Trophoblast cell (in vitro differentiated cells and primary cell): ENCODE measurements around the gene FKBP5.
"Not testable (repeated sequence)": the region's sequence is repeated elsewhere in the genome, so short reads cannot be mapped to it uniquely, and the experiment has no call there.

Experiments
- DNase-seq, 2 donors: peaks; one replicate each; pipeline ENCODE4 v3.0.0-alpha.2; 2016
- H2AFZ ChIP-seq: 2 replicates; pipeline ENCODE4 v1.6.1; 2013; ENCODE audit warnings: low read length, moderate library complexity, mild to moderate bottlenecking; ENCODE audit not compliant: insufficient read depth, poor library complexity
- H2AK5ac ChIP-seq: 2 replicates; pipeline ENCODE4 v1.6.1; 2013; ENCODE audit warnings: mild to moderate bottlenecking, low read length
- H2BK120ac ChIP-seq: 2 replicates; pipeline ENCODE4 v1.6.1; 2013; ENCODE audit warnings: low read length, mild to moderate bottlenecking, moderate library complexity; ENCODE audit not compliant: insufficient read depth, poor library complexity
- H2BK12ac ChIP-seq: 2 replicates; pipeline ENCODE4 v1.6.1; 2013; ENCODE audit warnings: mild to moderate bottlenecking, low read length, moderate library complexity
- H2BK5ac ChIP-seq: 2 replicates; pipeline ENCODE4 v1.6.1; 2013; ENCODE audit warnings: low read length, low read depth, moderate library complexity, mild to moderate bottlenecking; ENCODE audit not compliant: poor library complexity
- H3K14ac ChIP-seq: 2 replicates; pipeline ENCODE4 v1.6.1; 2013; ENCODE audit warnings: mild to moderate bottlenecking, low read length
- H3K18ac ChIP-seq: 2 replicates; pipeline ENCODE4 v1.6.1; 2013; ENCODE audit warnings: mild to moderate bottlenecking, low read length
- H3K23ac ChIP-seq: 2 replicates; pipeline ENCODE4 v1.6.1; 2013; ENCODE audit warnings: low read length
- H3K27ac ChIP-seq: 2 replicates; pipeline ENCODE4 v1.5.1; 2013; ENCODE audit warnings: low read depth, mild to moderate bottlenecking, inconsistent platforms, low read length, moderate library complexity
- H3K27me3 ChIP-seq: 2 replicates; pipeline ENCODE4 v1.6.1; 2013; ENCODE audit warnings: inconsistent platforms, mild to moderate bottlenecking, low read length, moderate library complexity; ENCODE audit not compliant: insufficient read depth
- H3K36me3 ChIP-seq, 2 experiments: 1 replicate in 1 of 2; 2 replicates in 1 of 2; pipeline ENCODE4 v1.6.1; 2013; ENCODE audit warnings: low read length in 2 of 2, mild to moderate bottlenecking in 2 of 2, moderate library complexity in 1 of 2; ENCODE audit not compliant: insufficient read depth in 2 of 2, control insufficient read depth in 1 of 2
- H3K4ac ChIP-seq: 2 replicates; pipeline ENCODE4 v1.6.1; 2013; ENCODE audit warnings: low read depth, mild to moderate bottlenecking, low read length, moderate library complexity
- H3K4me1 ChIP-seq, 2 experiments: 1 replicate in 1 of 2; 2 replicates in 1 of 2; pipeline ENCODE4 v1.6.1; 2013; ENCODE audit warnings: low read length in 2 of 2, mild to moderate bottlenecking in 2 of 2, moderate library complexity in 1 of 2; ENCODE audit not compliant: insufficient read depth in 2 of 2, control insufficient read depth in 1 of 2
- H3K4me2 ChIP-seq: 2 replicates; pipeline ENCODE4 v1.6.1; 2013; ENCODE audit warnings: inconsistent platforms, mild to moderate bottlenecking, low read length, moderate library complexity
- H3K4me3 ChIP-seq: 2 replicates; pipeline ENCODE4 v1.5.1; 2013; ENCODE audit warnings: mild to moderate bottlenecking, low read depth, low read length, inconsistent platforms
- H3K79me1 ChIP-seq: one replicate; pipeline ENCODE4 v1.6.1; 2013; ENCODE audit warnings: low read length
- H3K79me2 ChIP-seq: 2 replicates; pipeline ENCODE4 v1.6.1; 2013; ENCODE audit warnings: low read length, mild to moderate bottlenecking; ENCODE audit not compliant: control insufficient read depth, insufficient read depth, poor library complexity
- H3K9ac ChIP-seq: 2 replicates; pipeline ENCODE4 v1.6.1; 2013; ENCODE audit warnings: mild to moderate bottlenecking, low read length
- H3K9me3 ChIP-seq: 2 replicates; pipeline ENCODE4 v1.6.1; 2013; ENCODE audit warnings: low read depth, mild to moderate bottlenecking, control low read depth, inconsistent platforms, low read length; ENCODE audit not compliant: insufficient read depth
- H4K12ac ChIP-seq: 2 replicates; pipeline ENCODE4 v1.6.1; 2013; ENCODE audit warnings: low read depth, mild to moderate bottlenecking, low read length, moderate library complexity
- H4K8ac ChIP-seq: 2 replicates; pipeline ENCODE4 v1.6.1; 2013; ENCODE audit warnings: low read depth, mild to moderate bottlenecking, low read length, moderate library complexity
- H4K91ac ChIP-seq: one replicate; pipeline ENCODE4 v1.6.1; 2013; ENCODE audit warnings: low read depth, mild to moderate bottlenecking, low read length, moderate library complexity
- WGBS: extraction: QIAGEN DNeasy Blood & Tissue Kit; methylation state at CpG from one replicate; pipeline ENCODE4 v1.1.7; 2013; ENCODE audit warnings: missing lambda C conversion rate; ENCODE audit not compliant: insufficient read length, insufficient coverage; ENCODE audit errors: extremely low coverage; 5-methylcytosine and 5-hydroxymethylcytosine counted together

FKBP5 gene

GRCh38 chr6:35691027-35691824, 2.5 kb upstream of the FKBP5 start:
- Histone ChIP-seq H4K8ac (no peak overlapping the region), H3K9ac (no peak overlapping the region), H3K27ac (no peak overlapping the region), H3K18ac (no peak overlapping the region), H3K4ac (no peak overlapping the region), H2AK5ac (no peak overlapping the region), H3K4me2 (no peak overlapping the region), H3K23ac (no peak overlapping the region), H3K4me1 (peaks cover 3 to 4% of the 10 kb centered on the region in 2 experiments), H3K9me3 (peaks cover 2% of the 10 kb centered on the region), H2BK120ac (no peak overlapping the region), H3K14ac (no peak overlapping the region), H2AFZ (no peak overlapping the region), H3K4me3 (peak overlapping the region; percentile 43), H3K27me3 (peaks cover 5% of the 10 kb centered on the region), H3K79me2 (no peaks in the 10 kb centered on the region), H3K79me1 (no peaks in the 10 kb centered on the region), H2BK12ac (no peak overlapping the region), H4K12ac (no peak overlapping the region), H4K91ac (no peak overlapping the region), H3K36me3 (no peaks in the 10 kb centered on the region), H2BK5ac (no peak overlapping the region)
- no CpG with 5 or more reads among the region's 10 CpGs for WGBS
- peak in 1 of 2 donors; percentile 24 for DNase-seq

- H3K18ac ChIP-seq, result no peak overlapping the region
- WGBS, result no CpG with 5 or more reads among the region's 9 CpGs
- no peak overlapping the region for H2BK120ac ChIP-seq
- no peak overlapping the region for H4K91ac ChIP-seq
- H3K79me2 ChIP-seq, result no peaks in the 10 kb centered on the region
- no peak overlapping the region for H4K8ac ChIP-seq
- H3K4ac ChIP-seq, result no peak overlapping the region
- no peak overlapping the region for H2AFZ ChIP-seq
- no peak overlapping the region for H4K12ac ChIP-seq
- peaks cover 2% of the 10 kb centered on the region for H3K9me3 ChIP-seq
- no peaks in the 10 kb centered on the region for H3K36me3 ChIP-seq
- peaks cover 3 to 4% of the 10 kb centered on the region in 2 experiments for H3K4me1 ChIP-seq
- H2BK5ac ChIP-seq, result no peak overlapping the region
- no peak overlapping the region for H3K4me3 ChIP-seq
- H3K79me1 ChIP-seq, result no peaks in the 10 kb centered on the region
- DNase-seq, result no peak
- no peak overlapping the region for H3K9ac ChIP-seq
- H3K27me3 ChIP-seq, result peaks cover 5% of the 10 kb centered on the region
- no peak overlapping the region for H3K27ac ChIP-seq
- H2BK12ac ChIP-seq, result no peak overlapping the region
- no peak overlapping the region for H3K14ac ChIP-seq
- H2AK5ac ChIP-seq, result no peak overlapping the region
- no peak overlapping the region for H3K4me2 ChIP-seq
- H3K23ac ChIP-seq, result no peak overlapping the region
Measured at GRCh38 chr6:35690484-35690883, 1.8 kb upstream of the FKBP5 start.

- not testable (repeated sequence) for H3K36me3 ChIP-seq, H3K9me3 ChIP-seq, H3K79me2 ChIP-seq, H3K27me3 ChIP-seq, H2BK120ac ChIP-seq, H2BK5ac ChIP-seq, H2BK12ac ChIP-seq, DNase-seq, H3K18ac ChIP-seq, H3K4me3 ChIP-seq, H3K4me1 ChIP-seq, H3K4ac ChIP-seq, H3K79me1 ChIP-seq, H2AFZ ChIP-seq, H3K9ac ChIP-seq, H3K27ac ChIP-seq, H2AK5ac ChIP-seq, H3K23ac ChIP-seq, H3K14ac ChIP-seq, H4K8ac ChIP-seq, H4K91ac ChIP-seq, H3K4me2 ChIP-seq, H4K12ac ChIP-seq
- no CpG with 5 or more reads among the region's 16 CpGs for WGBS
Measured at GRCh38 chr6:35690006-35690405, 1.3 kb upstream of the FKBP5 start.

GRCh38 chr6:35687658-35688604, 784 bp downstream of the FKBP5 start:
- H3K27ac ChIP-seq, result no peak overlapping the region
- peak overlapping the region; percentile 80 for H3K4me3 ChIP-seq
- H4K8ac ChIP-seq, result no peak overlapping the region
- no peaks in the 10 kb centered on the region for H3K79me2 ChIP-seq
- H2BK12ac ChIP-seq, result no peak overlapping the region
- no CpG with 5 or more reads among the region's 100 CpGs for WGBS
- H3K27me3 ChIP-seq, result peaks cover 5% of the 10 kb centered on the region
- H2AFZ ChIP-seq, result peak overlapping the region; percentile 35
- no peak overlapping the region for H3K4ac ChIP-seq
- H3K79me1 ChIP-seq, result no peaks in the 10 kb centered on the region
- H4K91ac ChIP-seq, result no peak overlapping the region
- no peak overlapping the region for H4K12ac ChIP-seq
- no peak overlapping the region for H3K23ac ChIP-seq
- H3K9ac ChIP-seq, result no peak overlapping the region
- H3K18ac ChIP-seq, result no peak overlapping the region
- H3K14ac ChIP-seq, result no peak overlapping the region
- peaks cover 3 to 4% of the 10 kb centered on the region in 2 experiments for H3K4me1 ChIP-seq
- H3K4me2 ChIP-seq, result peak overlapping the region; percentile 96
- H3K36me3 ChIP-seq, result no peaks in the 10 kb centered on the region
- H2BK5ac ChIP-seq, result no peak overlapping the region
- peaks cover 2% of the 10 kb centered on the region for H3K9me3 ChIP-seq
- peak in 1 of 2 donors; percentile 39 for DNase-seq
- H2AK5ac ChIP-seq, result no peak overlapping the region
- H2BK120ac ChIP-seq, result no peak overlapping the region
